ENCODE data around the gene KRTAP12-2.
"Not testable (repeated sequence)": the region's sequence is repeated elsewhere in the genome, so short reads cannot be mapped to it uniquely, and the experiment has no call there.

The KRTAP12-2 gene

DNA sequence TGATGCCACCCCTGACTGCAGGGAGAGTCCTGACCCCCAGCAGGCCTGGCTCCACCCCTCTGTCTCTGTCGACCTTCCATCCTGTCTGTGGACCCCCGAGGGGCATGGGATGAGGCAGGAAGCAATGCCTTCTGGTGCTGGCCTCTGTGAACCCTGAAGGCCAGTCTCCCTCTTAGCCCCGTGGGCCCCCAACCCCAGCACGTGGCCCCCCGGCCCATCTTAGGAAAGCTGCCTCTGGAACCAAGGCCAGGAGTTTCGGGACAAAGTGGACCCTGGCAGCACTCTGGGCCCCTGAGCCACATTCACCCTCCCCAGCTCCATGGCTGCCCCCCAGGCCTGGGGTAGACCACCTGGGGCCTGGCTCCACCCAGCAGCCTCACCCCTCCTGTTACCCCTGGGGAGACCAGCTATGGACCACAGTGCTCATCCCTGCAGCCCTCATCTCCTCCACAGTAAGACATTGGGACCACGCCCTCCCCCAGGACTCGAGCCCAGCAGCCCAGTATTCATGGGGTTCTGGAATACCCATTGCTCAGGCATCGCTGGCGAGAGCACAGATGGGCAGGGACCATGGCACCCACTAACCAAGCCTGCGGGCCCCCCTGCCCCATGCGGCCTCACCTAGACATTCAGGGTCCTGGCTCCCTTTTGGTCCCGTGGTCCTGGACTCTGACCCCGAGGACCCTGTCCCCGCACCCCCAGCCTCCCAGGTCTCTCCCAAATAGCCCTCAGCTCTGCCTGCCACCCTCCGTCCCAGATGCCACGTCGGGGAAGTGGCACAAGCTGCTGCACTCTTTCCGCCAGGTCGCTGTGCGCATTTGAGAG is 28.0 kb downstream of the KRTAP12-2 start:
- intact Hi-C loops (cut with DNase I); DNase-seq: not testable (repeated sequence)

DNA sequence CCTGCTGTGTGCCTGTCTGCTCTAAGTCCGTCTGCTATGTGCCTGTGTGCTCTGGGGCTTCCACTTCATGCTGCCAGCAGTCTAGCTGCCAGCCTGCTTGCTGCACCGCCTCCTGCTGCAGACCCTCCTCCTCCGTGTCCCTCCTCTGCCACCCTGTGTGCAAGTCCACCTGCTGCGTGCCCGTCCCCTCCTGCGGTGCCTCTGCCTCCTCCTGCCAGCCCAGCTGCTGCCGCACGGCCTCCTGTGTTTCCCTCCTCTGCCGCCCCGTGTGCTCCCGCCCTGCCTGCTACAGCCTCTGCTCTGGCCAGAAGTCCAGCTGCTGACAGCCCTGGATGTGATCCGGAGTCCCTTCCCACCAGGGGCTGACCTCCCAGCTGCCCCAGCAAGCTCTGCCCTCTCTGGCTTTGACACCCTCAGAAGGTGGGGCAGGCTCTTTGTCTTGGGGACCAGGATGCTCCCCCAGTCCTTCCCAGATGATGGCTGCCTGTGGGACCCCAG is 28.8 kb downstream of the KRTAP12-2 start:
- intact Hi-C loops (cut with DNase I); DNase-seq: not testable (repeated sequence)

DNA sequence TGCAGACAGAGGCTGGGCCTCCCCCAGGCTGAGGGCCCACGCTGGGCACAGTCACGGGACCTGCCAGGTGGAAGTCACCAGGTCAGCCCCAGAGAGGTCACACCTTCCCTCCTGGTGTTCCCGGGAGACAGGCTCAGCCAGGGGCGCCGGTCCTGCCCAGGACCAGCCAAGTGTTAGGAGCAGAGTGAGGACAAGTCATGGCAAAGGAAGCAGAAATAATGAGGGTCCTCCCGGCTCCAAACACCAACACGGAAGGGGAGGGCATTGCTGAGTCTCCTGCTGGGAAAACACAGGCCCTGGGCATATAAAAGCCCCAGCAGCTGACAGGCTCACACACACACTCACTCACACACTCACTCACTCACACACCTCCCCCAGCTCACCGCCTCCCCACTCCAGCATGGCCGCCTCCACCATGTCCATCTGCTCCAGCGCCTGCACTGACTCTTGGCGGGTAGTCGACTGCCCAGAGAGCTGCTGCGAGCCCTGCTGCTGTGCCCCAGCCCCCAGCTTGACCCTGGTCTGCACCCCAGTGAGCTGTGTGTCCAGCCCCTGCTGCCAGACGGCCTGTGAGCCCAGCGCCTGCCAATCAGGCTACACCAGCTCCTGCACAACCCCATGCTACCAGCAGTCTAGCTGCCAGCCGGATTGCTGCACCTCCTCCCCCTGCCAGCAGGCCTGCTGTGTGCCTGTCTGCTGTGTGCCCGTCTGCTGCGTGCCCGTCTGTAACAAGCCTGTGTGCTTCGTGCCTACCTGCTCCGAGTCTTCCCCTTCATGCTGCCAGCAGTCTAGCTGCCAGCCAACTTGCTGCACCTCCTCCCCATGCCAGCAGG is 29.5 kb downstream of the KRTAP12-2 start, which contains the start of gene KRTAP10-10:
Gene KRTAP10-10 (plus strand): TSS at position 339 of the 833 bp plus-strand sequence. CDS start 62 bp downstream, at position 401.
- intact Hi-C loops (cut with DNase I) = no loop called here
- no peak for DNase-seq

- intact Hi-C loops (cut with DNase I) = no loop called here
- DNase-seq = no peak
Observed at GRCh38 chr21:44636209-44637017, 30.3 kb downstream of the KRTAP12-2 start.

- DNase-seq = no peak
- intact Hi-C loops (cut with DNase I) = no loop called here
Observed at GRCh38 chr21:44632067-44632466, 34.7 kb downstream of the KRTAP12-2 start.

GRCh38 chr21:44630440-44630839 is 36.3 kb downstream of the KRTAP12-2 start:
- no peak for DNase-seq
- intact Hi-C loops (cut with DNase I) = no loop called here

- intact Hi-C loops (cut with DNase I) = no loop called here
- DNase-seq = no peak
Observed at GRCh38 chr21:44628707-44629391, 37.9 kb downstream of the KRTAP12-2 start.

DNA sequence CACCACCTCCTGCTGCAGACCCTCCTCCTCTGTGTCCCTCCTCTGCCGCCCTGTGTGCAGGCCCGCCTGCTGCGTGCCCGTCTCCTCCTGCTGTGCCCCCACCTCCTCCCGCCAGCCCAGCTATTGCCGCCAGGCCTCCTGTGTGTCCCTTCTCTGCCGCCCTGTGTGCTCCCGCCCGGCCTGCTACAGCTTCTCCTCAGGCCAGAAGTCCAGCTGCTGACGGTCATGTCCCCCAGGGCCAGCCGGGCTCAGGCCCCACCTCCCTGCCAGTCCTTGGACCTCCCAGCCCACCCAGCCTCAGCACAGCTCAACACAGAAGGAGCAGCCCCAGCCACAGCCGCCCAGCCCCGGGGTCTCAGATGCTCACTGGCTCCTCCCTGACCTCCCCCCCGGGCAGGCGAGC is 38.9 kb downstream of the KRTAP12-2 start:
- intact Hi-C loops (cut with DNase I); DNase-seq: not testable (repeated sequence)

DNA sequence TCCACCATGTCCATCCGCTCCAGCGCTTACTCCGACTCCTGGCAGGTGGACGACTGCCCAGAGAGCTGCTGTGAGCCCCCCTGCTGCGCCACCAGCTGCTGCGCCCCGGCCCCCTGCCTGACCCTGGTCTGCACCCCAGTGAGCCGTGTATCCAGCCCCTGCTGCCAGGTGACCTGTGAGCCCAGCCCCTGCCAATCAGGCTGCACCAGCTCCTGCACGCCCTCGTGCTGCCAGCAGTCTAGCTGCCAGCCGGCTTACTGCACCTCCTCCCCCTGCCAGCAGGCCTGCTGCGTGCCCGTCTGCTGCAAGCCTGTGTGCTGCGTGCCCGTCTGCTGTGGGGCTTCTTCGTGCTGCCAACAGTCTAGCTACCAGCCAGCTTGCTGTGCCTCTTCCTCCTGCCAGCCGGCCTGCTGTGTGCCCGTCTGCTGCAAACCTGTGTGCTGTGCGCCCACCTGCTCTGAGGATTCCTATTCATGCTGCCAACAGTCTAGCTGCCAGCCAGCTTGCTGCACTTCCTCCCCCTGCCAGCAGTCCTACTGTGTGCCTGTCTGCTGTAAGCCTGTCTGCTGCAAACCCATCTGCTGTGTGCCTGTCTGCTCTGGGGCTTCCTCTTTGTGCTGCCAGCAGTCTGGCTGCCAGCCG is 39.4 kb downstream of the KRTAP12-2 start:
- DNase-seq; intact Hi-C loops (cut with DNase I): not testable (repeated sequence)

DNA sequence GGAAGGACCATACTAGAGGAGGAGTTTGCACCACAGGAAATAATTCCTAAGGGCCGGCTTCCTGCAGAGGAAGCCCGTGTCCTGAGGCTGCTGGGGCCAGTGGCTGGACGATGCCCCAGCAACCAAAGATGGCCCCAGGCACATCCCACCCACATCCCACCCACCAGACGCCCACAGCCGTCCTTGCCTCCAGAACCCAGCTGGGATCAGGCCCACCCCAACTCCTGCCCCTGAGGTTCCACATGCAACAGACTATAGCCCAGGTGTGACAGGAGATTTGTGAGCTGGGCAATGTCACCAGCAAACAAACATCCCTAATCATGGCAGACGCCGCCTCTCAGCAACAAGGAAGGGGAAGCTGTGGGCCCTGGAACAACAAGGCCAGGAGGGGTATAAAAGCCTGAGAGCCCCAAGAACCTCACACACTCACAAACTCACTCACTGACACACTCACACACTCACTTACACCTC is 40.0 kb downstream of the KRTAP12-2 start, which contains the start of gene KRTAP10-9:
Gene KRTAP10-9 (plus strand): TSS at position 421 of the 471 bp plus-strand sequence. CDS start 79 bp downstream, outside the sequence.
- intact Hi-C loops (cut with DNase I) = no loop called here
- DNase-seq = no peak

DNA sequence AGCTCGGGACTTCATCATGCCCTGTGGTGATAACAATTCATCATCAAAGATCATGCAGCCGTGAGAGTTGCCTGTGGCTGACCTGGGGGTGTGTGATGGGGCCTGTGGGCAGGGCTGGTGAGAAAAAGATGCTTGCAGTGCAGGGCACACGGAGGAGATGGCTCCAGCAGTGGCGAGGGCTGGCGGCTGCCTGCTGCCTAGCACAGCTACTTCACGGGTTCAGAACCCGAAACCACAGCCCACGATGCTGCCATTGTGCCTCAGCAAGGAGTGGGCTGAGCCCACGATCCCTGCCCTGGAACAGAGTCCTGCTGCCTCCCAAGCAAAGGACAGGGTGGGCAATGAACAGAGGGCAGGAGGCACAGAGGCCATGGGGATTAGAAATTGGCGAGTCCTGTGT is 40.5 kb downstream of the KRTAP12-2 start:
- DNase-seq = no peak
- intact Hi-C loops (cut with DNase I) = no loop called here

DNA sequence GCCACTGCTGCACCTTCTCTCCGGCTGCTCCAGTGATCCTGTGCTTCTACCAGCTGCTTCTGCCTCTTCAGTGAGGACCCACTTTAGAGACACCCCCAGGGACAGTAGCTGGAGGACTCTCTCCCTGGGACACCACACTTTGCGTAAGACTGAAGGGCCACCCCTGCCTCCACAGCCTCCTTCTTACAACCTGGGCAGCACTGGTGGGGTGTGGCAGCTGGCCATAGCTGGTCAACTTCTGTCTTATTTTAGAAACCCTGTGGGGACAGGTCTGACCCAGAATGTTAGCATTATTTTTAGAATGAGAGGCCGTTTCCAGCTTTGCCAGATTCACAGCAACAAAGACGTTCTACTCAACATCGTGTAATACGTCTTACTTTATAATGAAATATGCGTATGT is 41.0 kb downstream of the KRTAP12-2 start:
- no peak for DNase-seq
- intact Hi-C loops (cut with DNase I) = no loop called here

- intact Hi-C loops (cut with DNase I) = no loop called here
Observed at GRCh38 chr21:44623575-44623974, 43.2 kb downstream of the KRTAP12-2 start.

GRCh38 chr21:44619886-44620285 is 46.8 kb downstream of the KRTAP12-2 start:
- no peak for DNase-seq
- intact Hi-C loops (cut with DNase I) = no loop called here

More at GRCh38 chr21:44623575-44623974, 43.2 kb downstream of the KRTAP12-2 start:
- DNase-seq = no peak

GRCh38 chr21:44618909-44619308 is 47.8 kb downstream of the KRTAP12-2 start:
- DNase-seq = no peak
- intact Hi-C loops (cut with DNase I) = no loop called here

- intact Hi-C loops (cut with DNase I) = no loop called here
- peak in 11 of 42 donors; percentile 6 to 45 (median 20) for DNase-seq
Observed at GRCh38 chr21:44618504-44618903, 48.2 kb downstream of the KRTAP12-2 start.

DNA sequence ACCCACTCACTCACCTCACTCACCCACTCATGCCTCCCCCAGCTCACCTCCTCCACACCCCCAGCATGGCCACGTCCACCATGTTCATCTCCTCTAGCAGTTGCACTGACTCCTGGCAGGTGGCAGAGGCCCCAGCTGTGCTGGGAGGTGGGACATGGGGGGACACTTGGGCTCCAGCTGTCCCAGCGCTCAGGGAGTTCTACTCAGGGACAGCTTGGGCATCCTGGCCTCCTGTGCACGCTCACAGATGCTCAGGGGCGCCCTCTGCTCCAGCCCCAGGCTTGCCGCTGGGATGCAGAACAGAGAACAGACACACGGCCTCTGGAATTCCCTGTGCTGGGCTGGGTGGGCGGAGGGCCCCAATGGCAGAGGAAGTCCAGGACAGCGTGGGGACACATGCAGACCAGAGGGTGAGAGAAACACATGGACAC is 49.6 kb downstream of the KRTAP12-2 start:
- no peak for DNase-seq
- intact Hi-C loops (cut with DNase I) = no loop called here

DNA sequence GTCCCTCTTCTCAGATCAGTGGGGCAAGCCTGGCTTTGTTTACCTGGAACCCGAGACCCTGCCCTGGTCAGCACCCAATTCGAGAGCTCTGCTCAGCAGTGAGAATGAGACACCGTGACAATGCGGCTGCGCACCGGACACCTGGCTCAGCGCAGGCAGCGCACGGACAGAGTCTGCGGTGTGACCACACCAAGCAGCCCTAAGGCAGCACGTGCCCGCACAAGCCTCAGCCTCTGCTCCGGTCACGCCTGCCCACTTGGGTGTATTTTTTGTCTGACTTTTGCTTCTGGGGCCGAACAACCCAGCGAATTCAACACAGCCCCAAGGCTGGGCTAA is 50.2 kb downstream of the KRTAP12-2 start:
- intact Hi-C loops (cut with DNase I) = no loop called here
- no peak for DNase-seq

Data from head of caudate nucleus (tissue), 42 donors.